ENCODE measurements around the gene FAM228A. TPM values are rescaled to one million over a fixed set of nuclear protein-coding genes. Genes with fewer than 3 reads are reported as not detected.

FAM228A gene
- total RNA-seq, 6 experiments from 2014 or later: not detected

DNA sequence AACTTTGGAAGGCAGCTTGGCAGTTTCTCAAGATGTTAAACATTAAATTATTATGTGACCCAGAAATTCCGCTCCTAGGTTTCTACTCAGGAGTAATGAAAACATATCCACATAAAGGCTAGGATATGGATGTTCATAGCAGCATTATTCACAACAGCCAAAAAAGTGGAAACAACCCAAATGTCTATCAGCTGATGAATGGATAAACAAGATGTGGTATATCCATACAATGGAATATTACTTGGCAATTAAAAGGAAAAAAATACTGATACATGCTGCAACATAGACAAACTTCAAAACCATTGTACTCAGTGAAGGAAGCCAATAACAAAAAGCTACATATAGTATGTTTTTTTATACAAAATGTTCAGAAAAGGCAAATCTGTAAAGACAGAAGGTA lies 12.4 kb upstream of the FAM228A start:
- peaks cover 5% of the 10 kb centered on the region; the same call in 1 of the 2 replicates for H3K36me3 Mint-ChIP-seq (ENCODE audit: low read depth)
- H3K4me1 Mint-ChIP-seq (ENCODE audit: low read depth): no peaks in the 10 kb centered on the region
- no peak overlapping the region for H3K27ac Mint-ChIP-seq

DNA sequence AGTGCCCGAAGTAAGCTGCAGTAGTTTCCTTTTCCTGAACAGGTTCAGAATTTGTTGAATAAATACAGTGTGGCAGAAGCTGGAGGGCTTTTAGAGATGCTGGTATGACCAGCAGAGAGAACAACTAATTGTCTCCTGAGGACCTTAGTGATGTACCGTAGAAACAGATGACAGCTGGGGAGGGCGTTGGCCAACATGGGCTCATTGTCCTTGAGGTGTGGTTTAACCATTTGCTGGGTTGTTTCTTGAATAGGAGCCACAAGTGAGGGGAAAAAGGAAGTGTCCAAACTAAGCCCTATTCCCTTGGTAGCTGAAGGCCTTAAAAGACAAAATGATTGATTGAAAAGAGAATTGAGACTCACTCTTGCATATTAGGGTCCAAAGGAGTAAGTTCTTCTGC lies 11.7 kb upstream of the FAM228A start:
- TF ChIP-seq, protein P1, sequence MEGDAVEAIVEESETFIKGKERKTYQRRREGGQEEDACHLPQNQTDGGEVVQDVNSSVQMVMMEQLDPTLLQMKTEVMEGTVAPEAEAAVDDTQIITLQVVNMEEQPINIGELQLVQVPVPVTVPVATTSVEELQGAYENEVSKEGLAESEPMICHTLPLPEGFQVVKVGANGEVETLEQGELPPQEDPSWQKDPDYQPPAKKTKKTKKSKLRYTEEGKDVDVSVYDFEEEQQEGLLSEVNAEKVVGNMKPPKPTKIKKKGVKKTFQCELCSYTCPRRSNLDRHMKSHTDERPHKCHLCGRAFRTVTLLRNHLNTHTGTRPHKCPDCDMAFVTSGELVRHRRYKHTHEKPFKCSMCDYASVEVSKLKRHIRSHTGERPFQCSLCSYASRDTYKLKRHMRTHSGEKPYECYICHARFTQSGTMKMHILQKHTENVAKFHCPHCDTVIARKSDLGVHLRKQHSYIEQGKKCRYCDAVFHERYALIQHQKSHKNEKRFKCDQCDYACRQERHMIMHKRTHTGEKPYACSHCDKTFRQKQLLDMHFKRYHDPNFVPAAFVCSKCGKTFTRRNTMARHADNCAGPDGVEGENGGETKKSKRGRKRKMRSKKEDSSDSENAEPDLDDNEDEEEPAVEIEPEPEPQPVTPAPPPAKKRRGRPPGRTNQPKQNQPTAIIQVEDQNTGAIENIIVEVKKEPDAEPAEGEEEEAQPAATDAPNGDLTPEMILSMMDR (IDR thresholded peaks at IDR 0.05): no peak
- peaks cover 5% of the 10 kb centered on the region; the same call in 1 of the 2 replicates for H3K36me3 Mint-ChIP-seq (ENCODE audit: low read depth)
- H3K27me3 Mint-ChIP-seq (ENCODE audit: insufficient read depth): peaks cover 11% of the 10 kb centered on the region
- DNase-seq: no peak
- H3K4me3 Mint-ChIP-seq: no peak overlapping the region
- H3K4me1 Mint-ChIP-seq (ENCODE audit: low read depth): no peaks in the 10 kb centered on the region
- no peaks in the 10 kb centered on the region for H3K9me3 Mint-ChIP-seq
- H3K27ac Mint-ChIP-seq: no peak overlapping the region

More for the DNA sequence above, 12.4 kb upstream of the FAM228A start:
- TF ChIP-seq, protein P1 (IDR thresholded peaks at IDR 0.05): no peak
- H3K27me3 Mint-ChIP-seq (ENCODE audit: insufficient read depth): peaks cover 11% of the 10 kb centered on the region
- no peak overlapping the region for H3K4me3 Mint-ChIP-seq
- no peaks in the 10 kb centered on the region for H3K9me3 Mint-ChIP-seq
- DNase-seq: no peak

DNA sequence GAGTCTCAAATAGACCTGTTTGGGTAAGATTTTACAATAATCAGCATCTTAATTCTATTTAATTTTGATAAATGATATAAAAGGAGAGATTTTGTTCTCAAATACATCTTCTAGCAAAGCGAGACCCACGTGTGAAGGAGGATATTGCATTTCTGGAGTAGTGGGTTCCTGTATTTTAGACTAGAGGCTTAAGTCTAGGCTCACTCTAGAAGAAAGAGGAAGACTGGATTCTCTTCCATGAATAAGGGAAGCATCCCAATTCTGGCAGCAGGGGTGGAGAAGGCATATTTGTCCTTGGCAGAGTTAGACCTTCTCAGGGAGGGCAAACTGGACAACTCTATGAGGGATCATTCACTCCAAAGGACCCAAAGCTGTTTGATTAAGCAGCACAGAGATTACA lies 11.3 kb upstream of the FAM228A start:
- Mint-ChIP-seq H3K27me3 (ENCODE audit: insufficient read depth) (peaks cover 10% of the 10 kb centered on the region), H3K4me1 (ENCODE audit: low read depth) (no peaks in the 10 kb centered on the region), H3K27ac (no peak overlapping the region), H3K9me3 (no peaks in the 10 kb centered on the region), H3K36me3 (ENCODE audit: low read depth) (peaks cover 5% of the 10 kb centered on the region; the same call in 1 of the 2 replicates), H3K4me3 (no peak overlapping the region)
- TF ChIP-seq, protein P1 (IDR thresholded peaks at IDR 0.05): no peak
- DNase-seq: no peak

DNA sequence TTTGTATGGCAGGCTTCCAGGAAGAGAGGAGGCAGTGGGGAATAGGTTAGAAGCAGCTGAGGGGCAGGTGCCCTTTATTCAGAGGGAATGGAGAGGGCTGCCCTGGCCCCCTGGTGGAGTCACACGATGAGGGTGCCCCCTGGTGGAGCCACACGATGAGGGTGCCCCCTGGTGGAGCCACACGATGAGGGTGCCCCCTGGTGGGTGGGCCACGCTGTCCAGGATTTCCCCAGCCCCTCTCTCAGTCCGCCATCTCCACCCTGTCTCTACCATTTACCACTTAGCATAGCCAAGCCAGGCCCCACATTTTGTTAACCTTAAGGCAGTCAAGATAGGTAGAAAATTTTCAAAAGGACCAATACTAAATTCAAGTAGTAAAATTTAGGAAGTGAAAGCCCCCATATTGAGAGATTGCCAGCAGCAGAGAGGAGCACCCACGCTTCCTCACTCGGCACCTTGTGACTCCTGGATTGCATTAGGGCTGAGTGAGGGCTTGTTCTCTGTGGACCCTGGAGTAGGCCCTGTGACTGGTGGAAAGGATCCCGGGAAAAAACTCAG lies 10.4 kb upstream of the FAM228A start:
- no peaks in the 10 kb centered on the region for H3K9me3 Mint-ChIP-seq

DNA sequence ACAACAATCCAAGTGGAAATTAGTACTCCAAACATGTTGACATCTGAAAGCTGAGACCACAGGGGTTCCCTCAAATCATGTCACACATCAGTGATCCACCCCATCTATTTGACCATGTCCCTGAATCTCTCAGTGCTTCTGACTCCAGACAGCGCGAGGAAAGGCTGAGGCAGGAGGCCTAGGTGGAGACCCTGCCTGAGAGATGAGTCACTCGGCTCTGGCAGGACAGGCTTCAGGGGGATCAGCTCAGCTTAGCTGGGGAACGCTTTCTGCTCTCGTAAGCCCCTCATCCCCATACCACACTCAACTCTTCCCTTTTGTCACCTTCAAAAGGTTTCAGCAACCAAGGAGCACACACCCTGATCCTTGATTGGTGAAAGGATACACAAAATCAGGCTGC lies 5.8 kb upstream of the FAM228A start:
- H3K4me1 Mint-ChIP-seq (ENCODE audit: low read depth): no peaks in the 10 kb centered on the region

More for the DNA sequence above, 10.4 kb upstream of the FAM228A start:
- Mint-ChIP-seq H3K27me3 (ENCODE audit: insufficient read depth) (peaks cover 12% of the 10 kb centered on the region), H3K36me3 (ENCODE audit: low read depth) (peaks cover 5% of the 10 kb centered on the region; the same call in 1 of the 2 replicates), H3K4me3 (no peak overlapping the region), H3K4me1 (ENCODE audit: low read depth) (no peaks in the 10 kb centered on the region), H3K27ac (no peak overlapping the region)
- TF ChIP-seq, protein P1 (IDR thresholded peaks at IDR 0.05): peak; percentile 96
- DNase-seq: peak; percentile 20

More for the DNA sequence above, 5.8 kb upstream of the FAM228A start:
- H3K27ac Mint-ChIP-seq: no peak overlapping the region
- TF ChIP-seq, protein P1 (IDR thresholded peaks at IDR 0.05): no peak
- peaks cover 3% of the 10 kb centered on the region; the same call in 1 of the 2 replicates for H3K9me3 Mint-ChIP-seq
- H3K36me3 Mint-ChIP-seq (ENCODE audit: low read depth): peaks cover 3% of the 10 kb centered on the region
- H3K4me3 Mint-ChIP-seq: no peak overlapping the region
- peaks cover 19% of the 10 kb centered on the region for H3K27me3 Mint-ChIP-seq (ENCODE audit: insufficient read depth)
- no peak for DNase-seq

All from HFFc6 (cell line).